NB4 (cell line): ENCODE results near the gene PLXNB2.

ENCODE experiments used
- POLR2A ChIP-seq: IDR thresholded peaks from 2 replicates; pipeline ENCODE4 v1.6.1; 2011; ENCODE audit warnings: mild to moderate bottlenecking; ENCODE audit not compliant: insufficient read length; ENCODE audit errors: extremely low read depth
- TF ChIP-seq, protein P1 (sequence below): IDR thresholded peaks from one replicate; pipeline ENCODE4 v1.5.1; 2012; ENCODE audit warnings: low read depth, low read length
- TF ChIP-seq, protein P2 (sequence below): IDR thresholded peaks from 2 replicates; pipeline ENCODE4 v1.6.1; 2011; ENCODE audit warnings: low read depth, low read length

- TF ChIP-seq POLR2A, result no peak
- TF ChIP-seq, protein P1, sequence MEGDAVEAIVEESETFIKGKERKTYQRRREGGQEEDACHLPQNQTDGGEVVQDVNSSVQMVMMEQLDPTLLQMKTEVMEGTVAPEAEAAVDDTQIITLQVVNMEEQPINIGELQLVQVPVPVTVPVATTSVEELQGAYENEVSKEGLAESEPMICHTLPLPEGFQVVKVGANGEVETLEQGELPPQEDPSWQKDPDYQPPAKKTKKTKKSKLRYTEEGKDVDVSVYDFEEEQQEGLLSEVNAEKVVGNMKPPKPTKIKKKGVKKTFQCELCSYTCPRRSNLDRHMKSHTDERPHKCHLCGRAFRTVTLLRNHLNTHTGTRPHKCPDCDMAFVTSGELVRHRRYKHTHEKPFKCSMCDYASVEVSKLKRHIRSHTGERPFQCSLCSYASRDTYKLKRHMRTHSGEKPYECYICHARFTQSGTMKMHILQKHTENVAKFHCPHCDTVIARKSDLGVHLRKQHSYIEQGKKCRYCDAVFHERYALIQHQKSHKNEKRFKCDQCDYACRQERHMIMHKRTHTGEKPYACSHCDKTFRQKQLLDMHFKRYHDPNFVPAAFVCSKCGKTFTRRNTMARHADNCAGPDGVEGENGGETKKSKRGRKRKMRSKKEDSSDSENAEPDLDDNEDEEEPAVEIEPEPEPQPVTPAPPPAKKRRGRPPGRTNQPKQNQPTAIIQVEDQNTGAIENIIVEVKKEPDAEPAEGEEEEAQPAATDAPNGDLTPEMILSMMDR, result no peak
- TF ChIP-seq, protein P2, sequence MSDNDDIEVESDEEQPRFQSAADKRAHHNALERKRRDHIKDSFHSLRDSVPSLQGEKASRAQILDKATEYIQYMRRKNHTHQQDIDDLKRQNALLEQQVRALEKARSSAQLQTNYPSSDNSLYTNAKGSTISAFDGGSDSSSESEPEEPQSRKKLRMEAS, result no peak
These were observed 13.2 kb downstream of the PLXNB2 start for GRCh38 chr22:50294319-50294656.
